ENCODE data around the gene DEPDC7.

DNA sequence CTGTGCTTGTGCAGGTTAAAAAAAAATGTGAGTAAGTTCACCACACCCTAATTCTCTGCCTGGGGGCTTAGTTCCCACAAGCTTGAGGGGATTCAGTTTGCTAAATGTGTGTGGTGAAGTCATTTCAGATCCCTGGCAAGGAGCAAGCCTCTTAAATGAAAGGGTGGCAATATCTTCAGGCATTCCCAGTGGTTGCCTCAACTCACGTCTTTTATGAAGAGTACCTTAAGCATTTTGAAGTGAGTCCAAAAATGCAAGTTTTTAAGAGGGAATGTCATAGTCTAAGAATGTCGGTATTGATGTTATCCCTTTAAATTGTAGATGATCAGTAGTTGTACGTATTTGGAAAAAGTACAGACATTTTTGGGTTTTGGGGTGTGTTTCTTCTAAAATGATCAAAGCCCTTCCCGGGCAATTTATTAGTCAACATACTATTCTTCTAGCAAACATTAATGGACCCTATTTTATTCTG is 28.6 kb downstream of the DEPDC7 start:
- no peak for TF ChIP-seq POLR2A (IDR thresholded peaks at IDR 0.05)
- TF ChIP-seq, protein P1, sequence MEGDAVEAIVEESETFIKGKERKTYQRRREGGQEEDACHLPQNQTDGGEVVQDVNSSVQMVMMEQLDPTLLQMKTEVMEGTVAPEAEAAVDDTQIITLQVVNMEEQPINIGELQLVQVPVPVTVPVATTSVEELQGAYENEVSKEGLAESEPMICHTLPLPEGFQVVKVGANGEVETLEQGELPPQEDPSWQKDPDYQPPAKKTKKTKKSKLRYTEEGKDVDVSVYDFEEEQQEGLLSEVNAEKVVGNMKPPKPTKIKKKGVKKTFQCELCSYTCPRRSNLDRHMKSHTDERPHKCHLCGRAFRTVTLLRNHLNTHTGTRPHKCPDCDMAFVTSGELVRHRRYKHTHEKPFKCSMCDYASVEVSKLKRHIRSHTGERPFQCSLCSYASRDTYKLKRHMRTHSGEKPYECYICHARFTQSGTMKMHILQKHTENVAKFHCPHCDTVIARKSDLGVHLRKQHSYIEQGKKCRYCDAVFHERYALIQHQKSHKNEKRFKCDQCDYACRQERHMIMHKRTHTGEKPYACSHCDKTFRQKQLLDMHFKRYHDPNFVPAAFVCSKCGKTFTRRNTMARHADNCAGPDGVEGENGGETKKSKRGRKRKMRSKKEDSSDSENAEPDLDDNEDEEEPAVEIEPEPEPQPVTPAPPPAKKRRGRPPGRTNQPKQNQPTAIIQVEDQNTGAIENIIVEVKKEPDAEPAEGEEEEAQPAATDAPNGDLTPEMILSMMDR (IDR thresholded peaks at IDR 0.05): no peak

Measured in testis (tissue), 2 donors.